GM20000 (cell line): Measurements from ENCODE around the gene DPEP2.
"Not testable (repeated sequence)": the region's sequence is repeated elsewhere in the genome, so short reads cannot be mapped to it uniquely, and the experiment has no call there.

Source experiments
- DNase-seq: peaks from one replicate; pipeline ENCODE4 v3.0.0; 2012; ENCODE audit warnings: low spot score
- TF ChIP-seq, protein P1 (sequence below): IDR thresholded peaks from 2 replicates; pipeline ENCODE4 v1.5.1; 2012; ENCODE audit warnings: mild to moderate bottlenecking, control low read depth; ENCODE audit errors: extremely low read depth, missing control alignments

DPEP2 gene

GRCh38 chr16:67941469-67942199 lies 57.6 kb downstream of the DPEP2 start:
- DNase-seq: no peak
- TF ChIP-seq, protein P1, sequence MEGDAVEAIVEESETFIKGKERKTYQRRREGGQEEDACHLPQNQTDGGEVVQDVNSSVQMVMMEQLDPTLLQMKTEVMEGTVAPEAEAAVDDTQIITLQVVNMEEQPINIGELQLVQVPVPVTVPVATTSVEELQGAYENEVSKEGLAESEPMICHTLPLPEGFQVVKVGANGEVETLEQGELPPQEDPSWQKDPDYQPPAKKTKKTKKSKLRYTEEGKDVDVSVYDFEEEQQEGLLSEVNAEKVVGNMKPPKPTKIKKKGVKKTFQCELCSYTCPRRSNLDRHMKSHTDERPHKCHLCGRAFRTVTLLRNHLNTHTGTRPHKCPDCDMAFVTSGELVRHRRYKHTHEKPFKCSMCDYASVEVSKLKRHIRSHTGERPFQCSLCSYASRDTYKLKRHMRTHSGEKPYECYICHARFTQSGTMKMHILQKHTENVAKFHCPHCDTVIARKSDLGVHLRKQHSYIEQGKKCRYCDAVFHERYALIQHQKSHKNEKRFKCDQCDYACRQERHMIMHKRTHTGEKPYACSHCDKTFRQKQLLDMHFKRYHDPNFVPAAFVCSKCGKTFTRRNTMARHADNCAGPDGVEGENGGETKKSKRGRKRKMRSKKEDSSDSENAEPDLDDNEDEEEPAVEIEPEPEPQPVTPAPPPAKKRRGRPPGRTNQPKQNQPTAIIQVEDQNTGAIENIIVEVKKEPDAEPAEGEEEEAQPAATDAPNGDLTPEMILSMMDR: no peak

GRCh38 chr16:67940446-67941089 lies 58.7 kb downstream of the DPEP2 start:
- DNase-seq: no peak
- TF ChIP-seq, protein P1: no peak

GRCh38 chr16:67939507-67940445 lies 59.5 kb downstream of the DPEP2 start:
- TF ChIP-seq, protein P1: no peak
- DNase-seq: no peak

DNA sequence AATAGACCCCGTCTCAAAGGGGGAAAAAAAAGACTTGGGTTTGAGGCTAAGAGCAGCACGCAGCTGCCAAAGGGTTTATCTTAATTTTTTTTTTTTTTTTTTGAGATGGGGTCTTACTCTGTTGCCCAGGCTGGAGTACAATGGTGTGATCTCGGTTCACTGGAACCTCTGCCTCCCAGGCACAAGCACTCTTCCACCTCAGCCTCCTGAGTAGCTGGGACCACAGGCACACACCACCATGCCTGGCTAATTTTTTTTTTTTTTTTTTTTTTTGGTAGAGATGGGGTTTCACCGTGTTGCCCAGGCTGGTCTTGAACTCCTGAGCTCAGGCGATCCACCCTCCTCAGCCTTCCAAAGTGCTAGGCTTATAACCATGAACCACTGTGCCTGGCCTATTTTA lies 61.6 kb downstream of the DPEP2 start:
- not testable (repeated sequence) for DNase-seq
